ENCODE measurements around the gene BGN.

Gene BGN

DNA sequence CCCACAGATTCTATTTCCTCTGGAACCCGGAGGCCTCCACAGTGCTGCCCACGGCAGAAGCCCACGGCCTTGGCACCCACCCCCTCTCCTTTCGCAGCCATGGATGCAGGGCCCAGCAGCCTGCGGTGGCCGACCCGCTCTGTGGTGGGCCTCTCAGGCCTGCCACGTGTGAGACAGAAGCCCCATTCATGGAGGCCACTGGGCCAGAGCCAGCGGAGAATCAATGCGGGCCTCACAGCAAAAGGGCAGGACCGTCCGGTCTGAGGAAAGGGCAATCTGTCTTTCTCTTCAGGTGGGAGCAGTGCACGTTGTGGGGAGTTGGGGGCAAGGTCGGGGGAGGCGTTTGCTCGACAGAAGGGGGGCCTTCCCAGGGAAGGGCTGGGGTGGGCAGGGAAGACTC lies 16.0 kb upstream of the BGN start:
- H3K4me3 ChIP-seq (ENCODE audit: control insufficient read depth, low read depth, low read length) = no peak overlapping the region
- no peak for DNase-seq (ENCODE audit: low read depth)
- TF ChIP-seq, protein P1, sequence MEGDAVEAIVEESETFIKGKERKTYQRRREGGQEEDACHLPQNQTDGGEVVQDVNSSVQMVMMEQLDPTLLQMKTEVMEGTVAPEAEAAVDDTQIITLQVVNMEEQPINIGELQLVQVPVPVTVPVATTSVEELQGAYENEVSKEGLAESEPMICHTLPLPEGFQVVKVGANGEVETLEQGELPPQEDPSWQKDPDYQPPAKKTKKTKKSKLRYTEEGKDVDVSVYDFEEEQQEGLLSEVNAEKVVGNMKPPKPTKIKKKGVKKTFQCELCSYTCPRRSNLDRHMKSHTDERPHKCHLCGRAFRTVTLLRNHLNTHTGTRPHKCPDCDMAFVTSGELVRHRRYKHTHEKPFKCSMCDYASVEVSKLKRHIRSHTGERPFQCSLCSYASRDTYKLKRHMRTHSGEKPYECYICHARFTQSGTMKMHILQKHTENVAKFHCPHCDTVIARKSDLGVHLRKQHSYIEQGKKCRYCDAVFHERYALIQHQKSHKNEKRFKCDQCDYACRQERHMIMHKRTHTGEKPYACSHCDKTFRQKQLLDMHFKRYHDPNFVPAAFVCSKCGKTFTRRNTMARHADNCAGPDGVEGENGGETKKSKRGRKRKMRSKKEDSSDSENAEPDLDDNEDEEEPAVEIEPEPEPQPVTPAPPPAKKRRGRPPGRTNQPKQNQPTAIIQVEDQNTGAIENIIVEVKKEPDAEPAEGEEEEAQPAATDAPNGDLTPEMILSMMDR (IDR thresholded peaks at IDR 0.05; ENCODE audit: control insufficient read depth, insufficient read depth, low read depth, low read length, missing control alignments) = no peak

DNA sequence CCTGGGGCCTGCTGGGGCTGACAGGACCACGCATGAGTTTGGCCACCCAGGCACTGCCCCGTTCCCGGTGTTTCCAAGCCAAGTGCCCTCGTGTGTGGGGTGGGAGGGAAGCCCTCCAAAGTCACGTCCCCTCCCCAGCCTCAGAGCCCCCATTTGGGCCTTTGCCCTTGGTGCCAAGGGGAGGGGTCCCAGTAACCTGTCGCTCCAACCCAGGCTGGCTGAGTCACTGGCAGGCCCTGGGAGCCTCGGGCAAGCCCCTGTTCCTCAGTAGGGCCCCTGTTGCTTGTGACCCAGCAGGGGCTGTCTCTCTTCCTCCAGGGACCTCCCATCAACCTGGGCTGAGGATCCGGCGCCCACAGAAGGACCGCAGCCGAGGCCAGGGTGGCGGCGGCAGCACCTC lies 13.7 kb upstream of the BGN start:
- no peak for DNase-seq (ENCODE audit: low read depth)
- no peak overlapping the region for H3K4me3 ChIP-seq (ENCODE audit: control insufficient read depth, low read depth, low read length)
- TF ChIP-seq, protein P1 (IDR thresholded peaks at IDR 0.05; ENCODE audit: control insufficient read depth, insufficient read depth, low read depth, low read length, missing control alignments) = no peak

DNA sequence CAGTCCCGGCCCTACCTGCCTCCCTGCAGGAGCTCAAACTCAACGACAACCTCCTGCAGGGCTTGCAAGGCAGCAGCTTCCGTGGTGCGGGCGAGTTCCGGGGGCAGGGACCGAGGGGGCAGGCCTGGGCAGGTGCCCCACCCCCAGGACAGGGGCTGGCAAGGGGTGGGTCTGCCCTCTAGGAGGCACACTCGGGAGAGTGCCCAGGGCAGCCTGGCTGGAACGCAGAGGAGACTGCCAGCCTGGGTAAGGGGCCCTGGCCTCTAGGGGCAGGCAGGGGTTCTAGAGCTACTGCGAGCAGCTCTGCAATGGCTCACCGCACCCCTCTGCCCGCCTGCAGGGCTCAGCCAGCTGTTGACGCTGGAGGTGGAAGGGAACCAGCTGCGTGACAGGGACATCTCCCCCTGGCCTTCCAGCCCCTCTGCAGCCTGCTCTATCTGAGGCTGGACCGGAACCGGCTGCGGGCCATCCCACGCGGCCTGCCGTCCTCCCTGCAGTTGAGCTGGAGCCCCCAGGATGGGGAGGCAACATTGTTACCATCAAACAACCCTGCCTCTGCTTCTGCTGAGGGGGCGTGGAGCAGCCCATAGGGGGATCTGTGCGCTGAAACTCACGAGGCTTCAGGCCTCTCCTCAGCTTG lies 12.3 kb upstream of the BGN start:
- no peak for DNase-seq (ENCODE audit: low read depth)
- no peak overlapping the region for H3K4me3 ChIP-seq (ENCODE audit: control insufficient read depth, low read depth, low read length)
- TF ChIP-seq, protein P1 (IDR thresholded peaks at IDR 0.05; ENCODE audit: control insufficient read depth, insufficient read depth, low read depth, low read length, missing control alignments) = no peak

DNA sequence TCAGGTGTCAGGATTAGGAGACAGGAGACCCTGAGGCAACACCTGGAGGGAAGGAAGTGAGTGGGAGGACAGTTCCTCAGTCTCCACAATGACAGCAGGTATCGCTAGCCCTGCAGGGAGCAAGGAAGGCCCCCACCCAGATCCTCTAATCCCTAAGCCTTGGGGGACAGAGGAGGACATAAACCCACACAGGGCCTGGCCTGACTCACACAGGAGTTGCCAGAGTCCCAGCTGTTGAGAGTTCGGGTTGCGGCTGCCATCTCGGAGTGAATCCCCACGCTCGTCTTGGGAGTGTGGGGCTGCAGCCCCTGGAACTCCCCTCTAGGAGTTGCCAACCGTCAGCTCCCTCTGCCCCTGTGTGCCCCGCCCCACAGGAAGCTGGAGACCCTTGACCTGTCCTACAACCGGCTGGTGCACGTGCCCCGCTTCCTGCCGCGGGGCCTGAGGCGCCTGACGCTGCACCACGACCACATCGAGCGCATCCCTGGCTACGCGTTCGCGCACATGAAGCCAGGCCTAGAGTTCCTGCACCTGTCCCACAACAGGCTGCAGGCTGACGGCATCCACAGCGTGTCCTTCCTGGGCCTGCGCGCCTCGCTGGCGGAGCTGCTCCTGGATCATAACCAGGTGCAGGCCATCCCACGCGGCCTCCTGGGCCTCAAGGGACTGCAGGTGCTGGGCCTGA lies 9.2 kb upstream of the BGN start:
- no peak overlapping the region for H3K4me3 ChIP-seq (ENCODE audit: control insufficient read depth, low read depth, low read length)
- TF ChIP-seq, protein P1 (IDR thresholded peaks at IDR 0.05; ENCODE audit: control insufficient read depth, insufficient read depth, low read depth, low read length, missing control alignments) = no peak
- DNase-seq (ENCODE audit: low read depth) = no peak

DNA sequence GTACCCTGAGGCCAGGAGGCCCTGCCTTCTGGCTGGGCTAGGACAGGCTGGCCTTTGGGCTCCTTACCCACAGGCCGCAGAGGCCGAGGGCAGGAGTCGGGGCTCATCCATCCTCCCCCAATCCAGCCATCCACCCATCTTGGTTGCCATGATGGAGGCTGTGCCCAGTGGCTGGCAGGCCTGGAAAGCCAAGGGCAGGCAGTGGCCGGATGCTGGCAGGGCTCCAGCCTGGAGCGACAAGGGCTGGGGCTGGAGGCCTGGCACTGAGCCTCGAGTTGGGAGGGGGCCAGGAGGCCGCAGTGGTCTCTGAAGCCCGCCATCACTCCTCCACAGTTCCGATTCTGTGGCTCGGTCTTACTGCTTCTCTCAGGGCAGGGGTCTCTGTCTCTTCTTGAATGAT lies 8.6 kb upstream of the BGN start:
- H3K4me3 ChIP-seq (ENCODE audit: control insufficient read depth, low read depth, low read length) = no peak overlapping the region
- TF ChIP-seq, protein P1 (IDR thresholded peaks at IDR 0.05; ENCODE audit: control insufficient read depth, insufficient read depth, low read depth, low read length, missing control alignments) = no peak
- no peak for DNase-seq (ENCODE audit: low read depth)

DNA sequence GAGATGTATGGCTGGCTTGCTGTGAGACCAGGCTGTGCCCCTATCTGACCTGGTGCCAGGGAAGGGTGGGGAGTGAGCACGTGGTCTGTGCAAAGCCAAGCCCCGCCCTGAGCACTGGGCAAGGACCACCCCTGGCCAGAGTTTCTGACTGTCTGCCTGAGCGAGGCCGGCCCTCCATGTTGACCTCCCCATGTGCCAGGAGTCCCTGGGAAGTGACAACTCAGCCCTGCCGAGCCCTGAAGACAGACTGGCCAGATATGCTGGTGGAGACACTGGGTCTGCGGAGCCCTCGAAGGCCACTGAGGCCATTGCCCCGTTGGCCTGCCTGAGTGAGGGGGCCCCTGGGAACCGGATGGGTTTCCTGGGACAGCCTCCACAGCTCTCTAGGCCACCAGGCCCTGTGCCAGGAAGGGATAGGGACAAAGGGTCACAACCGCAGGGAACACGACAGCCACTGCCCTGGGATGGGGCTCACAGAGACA lies 7.1 kb upstream of the BGN start:
- no peak overlapping the region for H3K4me3 ChIP-seq (ENCODE audit: control insufficient read depth, low read depth, low read length)
- TF ChIP-seq, protein P1 (IDR thresholded peaks at IDR 0.05; ENCODE audit: control insufficient read depth, insufficient read depth, low read depth, low read length, missing control alignments) = no peak

More for the DNA sequence above, 7.1 kb upstream of the BGN start:
- DNase-seq (ENCODE audit: low read depth) = no peak

Data from AG09309 (cell line).